Astrocyte of the spinal cord (primary cell): ENCODE results near the gene SARS1.

Experiments used
- DNase-seq: peaks from one replicate; pipeline ENCODE4 v3.0.0; 2011; ENCODE audit warnings: low read depth, low spot score
- H3K4me3 ChIP-seq: 2 replicates; pipeline ENCODE4 v1.5.1; 2011; ENCODE audit warnings: low read depth, mild to moderate bottlenecking, low read length, moderate library complexity
- CTCF ChIP-seq: IDR thresholded peaks from 2 replicates; pipeline ENCODE4 v1.5.1; 2012; ENCODE audit warnings: low read depth, mild to moderate bottlenecking, low read length, inconsistent platforms
- in situ Hi-C: cut with HindIII; loops from 2 replicates; pipeline ENCODE4 v1.10.0; 2017; ENCODE audit warnings: low sequenced_read_pairs

SARS1 gene

GRCh38 chr1:109270623-109271317 lies 57.1 kb downstream of the SARS1 start:
- no peak overlapping the region for H3K4me3 ChIP-seq
- no peak for TF ChIP-seq CTCF
- no peak for DNase-seq
- in situ Hi-C loops, result no loop called here

GRCh38 chr1:109271458-109271857 lies 57.7 kb downstream of the SARS1 start:
- TF ChIP-seq CTCF, result no peak

GRCh38 chr1:109272021-109272799 lies 58.5 kb downstream of the SARS1 start:
- no peak for TF ChIP-seq CTCF
- DNase-seq, result no peak
- in situ Hi-C loops, result no loop called here
- no peak overlapping the region for H3K4me3 ChIP-seq

More at GRCh38 chr1:109271458-109271857, 57.7 kb downstream of the SARS1 start:
- H3K4me3 ChIP-seq, result no peak overlapping the region
- in situ Hi-C loops, result no loop called here
- DNase-seq, result no peak

- TF ChIP-seq CTCF, result no peak
- DNase-seq, result no peak
- no peak overlapping the region for H3K4me3 ChIP-seq
- in situ Hi-C loops, result no loop called here
These were observed 59.3 kb downstream of the SARS1 start for GRCh38 chr1:109272831-109273547.

GRCh38 chr1:109273570-109274288 lies 60.0 kb downstream of the SARS1 start:
- DNase-seq, result no peak
- H3K4me3 ChIP-seq, result no peak overlapping the region
- in situ Hi-C loops, result no loop called here
- no peak for TF ChIP-seq CTCF
